ENCODE data around the gene SLC39A11.

GRCh38 chr17:73064084-73064938, 28.2 kb downstream of the SLC39A11 start:
- TF ChIP-seq PRDM15 (CRISPR knock-in tag; IDR thresholded peaks at IDR 0.05) (no peak), CTCF (IDR thresholded peaks at IDR 0.05) (no peak), CREB1 (CRISPR knock-in tag; IDR thresholded peaks at IDR 0.05) (no peak), STAT6 (CRISPR knock-in tag; conservative IDR thresholded peaks at IDR 0.05; ENCODE audit: low read depth) (no peak), E2F1 (CRISPR knock-in tag; IDR thresholded peaks at IDR 0.05) (no peak), JUN (CRISPR knock-in tag; IDR thresholded peaks at IDR 0.05) (no peak), MAX (CRISPR knock-in tag; IDR thresholded peaks at IDR 0.05) (no peak), E2F4 (CRISPR knock-in tag; IDR thresholded peaks at IDR 0.05; ENCODE audit: borderline replicate concordance, low read depth) (no peak), E2F5 (CRISPR knock-in tag; IDR thresholded peaks at IDR 0.05) (no peak), CBFB (CRISPR knock-in tag; IDR thresholded peaks at IDR 0.05; ENCODE audit: low read depth) (no peak), GTF2I (CRISPR knock-in tag; conservative IDR thresholded peaks at IDR 0.05) (no peak), KAT7 (CRISPR knock-in tag; IDR thresholded peaks at IDR 0.05; ENCODE audit: borderline replicate concordance) (no peak), ZNF416 (CRISPR knock-in tag; IDR thresholded peaks at IDR 0.05) (no peak), ZBTB43 (CRISPR knock-in tag; IDR thresholded peaks at IDR 0.05) (no peak)
